ENCODE data around the gene TFEB. TPM values are rescaled to one million over a fixed set of nuclear protein-coding genes. Genes with fewer than 3 reads are reported as not detected.

Gene TFEB
- total and polyA plus RNA-seq, 4 donors: 13.3 to 38.4 (median 27.8) TPM

DNA sequence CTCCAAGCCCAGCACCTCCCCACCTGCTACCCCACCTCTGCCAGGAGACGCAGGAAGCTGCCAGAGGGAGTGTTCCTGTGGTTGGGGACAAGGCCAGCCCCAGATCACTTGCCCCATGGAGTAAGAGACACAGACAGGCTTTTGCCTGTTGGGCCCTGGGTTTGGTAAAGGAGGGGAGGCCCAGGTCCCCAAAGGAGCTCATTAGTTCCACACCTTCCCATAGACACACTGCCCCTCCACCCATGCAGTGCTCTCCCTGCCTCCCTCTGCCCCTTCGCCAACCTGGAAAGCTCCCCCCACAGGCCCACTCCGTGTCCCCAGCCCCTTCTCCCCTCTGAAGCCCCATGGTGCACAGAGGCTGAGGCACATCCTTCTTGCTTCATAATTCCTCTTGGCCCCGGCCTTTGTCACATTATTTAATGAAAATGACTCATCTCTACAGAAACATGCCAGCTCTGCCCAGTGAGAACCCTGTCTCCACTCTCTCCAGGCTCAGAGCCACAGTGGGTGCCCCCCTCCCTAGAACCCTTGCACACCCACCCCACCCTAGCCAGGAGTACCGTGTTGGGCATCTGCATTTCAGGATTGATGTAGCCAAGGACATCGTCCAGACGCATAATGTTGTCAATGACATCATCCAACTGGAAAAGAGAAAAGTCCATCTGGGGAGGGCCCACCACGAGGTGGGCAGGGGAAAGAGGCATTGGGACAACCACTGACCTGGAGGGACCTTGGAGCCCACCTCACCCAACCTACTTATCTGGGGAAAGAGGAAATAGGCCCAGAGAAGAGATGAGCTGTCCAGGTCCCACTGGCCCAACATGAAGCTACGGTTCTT is 46.0 kb downstream of the TFEB start:
- no peaks in the 10 kb centered on the region for H3K9me3 ChIP-seq (ENCODE audit: control insufficient read depth in 4 of 4, insufficient read depth in 3 of 4, low read length in 3 of 4)
- DNase-seq (no peak), ATAC-seq (ENCODE audit: insufficient read depth, low FRiP score) (no peak)
- no peak overlapping the region for H3K9ac ChIP-seq (ENCODE audit: insufficient read depth in 1 of 2, low read length in 2 of 2)
- H3K4me1 ChIP-seq (ENCODE audit: control insufficient read depth in 5 of 5, insufficient read depth in 5 of 5, low read length in 5 of 5): peaks cover 0 to 3% (median 0%) of the 10 kb centered on the region in 5 donors
- WGBS, 2 donors: 79 to 85% methylated on average over 9 of the region's 9 CpGs
- H3K27me3 ChIP-seq (ENCODE audit: control insufficient read depth in 3 of 3, insufficient read depth in 3 of 3, low read length in 2 of 3): no peaks in the 10 kb centered on the region
- H3K27ac ChIP-seq (ENCODE audit: low read depth in 1 of 2, low read length in 1 of 2): no peak overlapping the region
- no peak overlapping the region for H3K4me3 ChIP-seq
- H3K36me3 ChIP-seq (ENCODE audit: control insufficient read depth in 4 of 4, insufficient read depth in 4 of 4, low read length in 4 of 4): peaks cover 0 to 32% (median 5%) of the 10 kb centered on the region in 4 donors
- TF ChIP-seq, protein P1, sequence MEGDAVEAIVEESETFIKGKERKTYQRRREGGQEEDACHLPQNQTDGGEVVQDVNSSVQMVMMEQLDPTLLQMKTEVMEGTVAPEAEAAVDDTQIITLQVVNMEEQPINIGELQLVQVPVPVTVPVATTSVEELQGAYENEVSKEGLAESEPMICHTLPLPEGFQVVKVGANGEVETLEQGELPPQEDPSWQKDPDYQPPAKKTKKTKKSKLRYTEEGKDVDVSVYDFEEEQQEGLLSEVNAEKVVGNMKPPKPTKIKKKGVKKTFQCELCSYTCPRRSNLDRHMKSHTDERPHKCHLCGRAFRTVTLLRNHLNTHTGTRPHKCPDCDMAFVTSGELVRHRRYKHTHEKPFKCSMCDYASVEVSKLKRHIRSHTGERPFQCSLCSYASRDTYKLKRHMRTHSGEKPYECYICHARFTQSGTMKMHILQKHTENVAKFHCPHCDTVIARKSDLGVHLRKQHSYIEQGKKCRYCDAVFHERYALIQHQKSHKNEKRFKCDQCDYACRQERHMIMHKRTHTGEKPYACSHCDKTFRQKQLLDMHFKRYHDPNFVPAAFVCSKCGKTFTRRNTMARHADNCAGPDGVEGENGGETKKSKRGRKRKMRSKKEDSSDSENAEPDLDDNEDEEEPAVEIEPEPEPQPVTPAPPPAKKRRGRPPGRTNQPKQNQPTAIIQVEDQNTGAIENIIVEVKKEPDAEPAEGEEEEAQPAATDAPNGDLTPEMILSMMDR (IDR thresholded peaks at IDR 0.05; ENCODE audit: control extremely low read depth, extremely low read depth): no peak

- Histone ChIP-seq H3K9me3 (ENCODE audit: control insufficient read depth in 4 of 4, insufficient read depth in 3 of 4, low read length in 3 of 4) (no peaks in the 10 kb centered on the region), H3K27ac (ENCODE audit: low read depth in 1 of 2, low read length in 1 of 2) (no peak overlapping the region), H3K27me3 (ENCODE audit: control insufficient read depth in 3 of 3, insufficient read depth in 3 of 3, low read length in 2 of 3) (no peaks in the 10 kb centered on the region), H3K9ac (ENCODE audit: insufficient read depth in 1 of 2, low read length in 2 of 2) (no peak overlapping the region), H3K36me3 (ENCODE audit: control insufficient read depth in 4 of 4, insufficient read depth in 4 of 4, low read length in 4 of 4) (peaks cover 0 to 34% (median 5%) of the 10 kb centered on the region in 4 donors), H3K4me3 (no peak overlapping the region), H3K4me1 (ENCODE audit: control insufficient read depth in 5 of 5, insufficient read depth in 5 of 5, low read length in 5 of 5) (peaks cover 0 to 5% (median 0%) of the 10 kb centered on the region in 5 donors)
- DNase-seq: peak in 2 of 3 donors; percentile 17 to 50
- ATAC-seq (ENCODE audit: insufficient read depth, low FRiP score): no peak
- TF ChIP-seq, protein P1 (IDR thresholded peaks at IDR 0.05; ENCODE audit: control extremely low read depth, extremely low read depth): no peak
- 85 to 86% methylated on average over 5 of the region's 5 CpGs for WGBS, 2 donors
These were observed 47.0 kb downstream of the TFEB start for GRCh38 chr6:41688256-41688965.

- no peak overlapping the region for H3K4me3 ChIP-seq
- no peak overlapping the region for H3K9ac ChIP-seq (ENCODE audit: insufficient read depth in 1 of 2, low read length in 2 of 2)
- TF ChIP-seq, protein P1 (IDR thresholded peaks at IDR 0.05; ENCODE audit: control extremely low read depth, extremely low read depth): no peak
- H3K27ac ChIP-seq (ENCODE audit: low read depth in 1 of 2, low read length in 1 of 2): no peak overlapping the region
- H3K4me1 ChIP-seq (ENCODE audit: control insufficient read depth in 5 of 5, insufficient read depth in 5 of 5, low read length in 5 of 5): peaks cover 0 to 12% (median 0%) of the 10 kb centered on the region in 5 donors
- DNase-seq: no peak
- H3K36me3 ChIP-seq (ENCODE audit: control insufficient read depth in 4 of 4, insufficient read depth in 4 of 4, low read length in 4 of 4): peaks cover 0 to 34% (median 5%) of the 10 kb centered on the region in 4 donors
- H3K9me3 ChIP-seq (ENCODE audit: control insufficient read depth in 4 of 4, insufficient read depth in 3 of 4, low read length in 3 of 4): no peaks in the 10 kb centered on the region
- ATAC-seq (ENCODE audit: insufficient read depth, low FRiP score): no peak
- H3K27me3 ChIP-seq (ENCODE audit: control insufficient read depth in 3 of 3, insufficient read depth in 3 of 3, low read length in 2 of 3): no peaks in the 10 kb centered on the region
- 87 to 88% methylated on average over 9 of the region's 9 CpGs for WGBS, 2 donors
These were observed 47.8 kb downstream of the TFEB start for GRCh38 chr6:41687501-41688175.

Measured in lung (tissue), 12 donors.